ENCODE results near the gene TRIM2.
"Not testable (repeated sequence)": the region's sequence is repeated elsewhere in the genome, so short reads cannot be mapped to it uniquely, and the experiment has no call there.

Gene TRIM2

GRCh38 chr4:153185331-153185852 lies 18.9 kb upstream of the TRIM2 start:
- in situ Hi-C loops (cut with HindIII; ENCODE audit: low pct_ligation_motif_present, low pct_unique_long_range_greater_than_20kb, low sequenced_read_pairs), result no loop called here
- DNase-seq, result no peak

DNA sequence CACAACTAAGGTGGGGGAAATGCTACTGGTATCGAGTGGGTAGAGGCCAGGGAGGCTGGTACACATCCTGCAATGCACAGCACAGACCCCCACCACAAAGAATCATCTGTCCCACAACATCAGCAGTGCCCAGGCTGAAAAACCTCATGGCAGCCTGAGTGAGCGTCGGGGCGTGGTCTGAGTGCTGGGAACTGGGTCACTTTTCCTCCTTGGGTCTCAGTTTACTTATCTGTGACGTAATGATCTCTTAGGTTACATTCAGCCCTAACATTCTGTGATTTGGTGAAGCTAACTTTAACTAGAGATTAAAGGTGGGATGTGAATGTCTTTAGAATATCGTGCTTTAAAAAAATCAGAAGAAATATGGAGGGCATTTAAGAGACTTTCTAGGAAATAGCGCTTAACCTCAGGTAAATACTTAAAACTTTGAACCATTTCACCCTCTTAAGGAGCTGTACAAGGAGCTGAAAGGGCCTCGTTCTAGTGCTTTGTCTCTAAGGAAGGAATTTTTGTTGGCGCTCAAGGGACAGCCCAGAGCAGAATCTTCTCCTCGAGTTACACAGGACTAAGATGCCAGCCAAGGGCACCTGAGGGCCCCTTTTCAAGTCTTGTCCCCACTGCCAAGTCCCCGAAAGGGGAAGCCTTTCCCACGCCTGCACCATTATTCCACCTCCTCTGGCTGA lies 18.1 kb upstream of the TRIM2 start:
- DNase-seq, result no peak
- in situ Hi-C loops (cut with HindIII; ENCODE audit: low pct_ligation_motif_present, low pct_unique_long_range_greater_than_20kb, low sequenced_read_pairs), result no loop called here

- in situ Hi-C loops (cut with HindIII; ENCODE audit: low pct_ligation_motif_present, low pct_unique_long_range_greater_than_20kb, low sequenced_read_pairs), result no loop called here
- peak; percentile 63 for DNase-seq
These were observed 15.0 kb upstream of the TRIM2 start for GRCh38 chr4:153189016-153189801.

DNA sequence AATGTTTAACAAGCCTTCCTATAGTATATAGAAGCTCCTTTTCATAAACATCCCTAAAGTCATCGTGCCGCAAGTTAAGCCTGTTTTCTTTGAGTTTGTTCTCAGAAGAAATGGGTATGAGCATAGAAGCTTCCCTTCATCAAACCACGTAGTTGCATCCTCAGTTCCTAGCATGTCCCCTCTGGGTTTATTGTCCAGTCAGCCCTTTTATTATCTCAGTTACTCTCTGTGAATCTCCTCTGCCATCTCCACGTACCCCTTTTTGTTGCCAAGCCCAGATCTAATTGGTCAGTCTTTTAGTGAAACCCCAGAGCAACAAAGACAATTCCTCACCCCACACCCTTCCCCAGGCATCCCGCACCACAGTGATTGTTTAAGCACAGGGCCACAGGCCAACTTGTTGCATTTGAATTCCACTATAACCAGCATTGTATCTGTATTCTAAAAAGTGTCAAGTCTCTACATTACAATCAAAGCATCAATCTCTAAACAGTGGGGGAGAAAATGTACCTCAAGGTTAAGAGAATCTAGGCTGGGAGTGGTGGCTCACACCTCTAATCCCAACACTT lies 12.4 kb upstream of the TRIM2 start:
- in situ Hi-C loops (cut with HindIII; ENCODE audit: low pct_ligation_motif_present, low pct_unique_long_range_greater_than_20kb, low sequenced_read_pairs), result no loop called here
- DNase-seq, result no peak

- in situ Hi-C loops (cut with HindIII; ENCODE audit: low pct_ligation_motif_present, low pct_unique_long_range_greater_than_20kb, low sequenced_read_pairs), result no loop called here
- no peak for DNase-seq
These were observed 6.9 kb upstream of the TRIM2 start for GRCh38 chr4:153197301-153197700.

- in situ Hi-C loops (cut with HindIII; ENCODE audit: low pct_ligation_motif_present, low pct_unique_long_range_greater_than_20kb, low sequenced_read_pairs), result no loop called here
- DNase-seq, result no peak
These were observed 5.5 kb upstream of the TRIM2 start for GRCh38 chr4:153198719-153199118.

- DNase-seq; in situ Hi-C loops (cut with HindIII; ENCODE audit: low pct_ligation_motif_present, low pct_unique_long_range_greater_than_20kb, low sequenced_read_pairs): not testable (repeated sequence)
These were observed 497 bp upstream of the TRIM2 start for GRCh38 chr4:153203746-153204145.

DNA sequence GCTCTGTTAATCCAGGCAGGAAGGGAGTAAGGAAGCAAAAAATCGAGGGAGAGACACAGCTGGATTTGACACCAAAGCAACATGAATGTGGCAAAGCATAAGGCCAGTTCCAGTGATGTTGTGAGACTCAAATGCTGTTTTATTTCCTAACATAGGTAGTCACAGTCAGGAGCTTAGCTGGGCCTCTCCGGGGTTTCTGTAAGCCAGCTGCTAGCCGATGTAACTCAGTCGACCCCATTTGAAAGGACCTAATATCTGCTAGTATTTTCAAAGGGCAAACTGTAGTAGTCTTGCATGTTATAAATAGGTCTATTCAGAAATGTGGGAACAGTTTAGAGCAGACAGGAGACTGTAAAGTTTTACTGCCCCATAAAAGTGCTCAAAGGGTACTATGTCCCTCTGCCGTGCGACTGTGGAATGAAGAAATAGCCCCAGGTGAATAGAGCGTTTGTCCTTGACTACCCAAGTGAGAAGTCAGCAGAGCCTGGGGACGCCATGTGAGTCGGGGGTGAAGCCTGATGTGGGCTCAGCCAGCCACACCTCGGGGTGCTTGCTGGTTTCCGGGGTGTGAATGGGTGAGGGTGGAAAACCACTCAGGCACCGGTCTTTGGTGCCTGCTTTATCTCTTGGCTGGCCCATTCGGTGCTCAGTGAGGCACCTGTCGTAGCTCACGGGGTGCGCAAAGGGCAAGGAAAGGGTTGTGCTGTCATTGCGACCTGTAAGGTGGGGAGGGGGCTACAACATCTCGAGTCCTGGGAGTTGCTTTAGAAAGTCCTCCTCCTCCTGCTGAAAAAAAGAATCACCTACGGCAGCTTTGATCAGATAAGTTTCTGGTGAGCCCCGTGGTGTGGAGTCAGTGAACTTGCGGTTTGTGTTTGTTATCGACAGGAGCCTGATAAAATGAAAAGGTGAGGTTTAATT lies 745 bp downstream of the TRIM2 start:
- in situ Hi-C loops (cut with HindIII; ENCODE audit: low pct_ligation_motif_present, low pct_unique_long_range_greater_than_20kb, low sequenced_read_pairs), result no loop called here
- DNase-seq, result no peak

GRCh38 chr4:153205757-153206156 lies 1.5 kb downstream of the TRIM2 start:
- in situ Hi-C loops (cut with HindIII; ENCODE audit: low pct_ligation_motif_present, low pct_unique_long_range_greater_than_20kb, low sequenced_read_pairs), result no loop called here

DNA sequence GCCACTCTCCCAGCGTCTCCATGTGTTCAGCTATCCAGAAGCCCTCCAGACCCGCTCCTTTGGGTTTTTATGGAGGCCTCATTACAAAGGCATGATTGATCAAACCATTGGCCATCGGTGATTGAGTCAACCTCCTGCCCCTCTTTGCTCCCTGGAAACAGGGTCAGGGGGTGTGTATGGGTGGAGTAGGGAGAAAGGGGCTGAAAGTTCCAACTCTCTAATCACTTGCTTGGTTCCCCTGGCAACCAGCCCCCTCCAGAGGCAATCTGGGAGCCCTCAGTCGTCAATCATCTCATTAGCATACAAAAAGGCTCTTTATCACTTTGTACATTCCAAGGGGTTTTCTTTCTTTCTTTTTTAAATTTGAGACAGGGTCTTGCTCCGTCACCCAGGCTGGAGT lies 2.3 kb downstream of the TRIM2 start:
- DNase-seq, result no peak
- in situ Hi-C loops (cut with HindIII; ENCODE audit: low pct_ligation_motif_present, low pct_unique_long_range_greater_than_20kb, low sequenced_read_pairs), result no loop called here

More at GRCh38 chr4:153205757-153206156, 1.5 kb downstream of the TRIM2 start:
- no peak for DNase-seq

DNA sequence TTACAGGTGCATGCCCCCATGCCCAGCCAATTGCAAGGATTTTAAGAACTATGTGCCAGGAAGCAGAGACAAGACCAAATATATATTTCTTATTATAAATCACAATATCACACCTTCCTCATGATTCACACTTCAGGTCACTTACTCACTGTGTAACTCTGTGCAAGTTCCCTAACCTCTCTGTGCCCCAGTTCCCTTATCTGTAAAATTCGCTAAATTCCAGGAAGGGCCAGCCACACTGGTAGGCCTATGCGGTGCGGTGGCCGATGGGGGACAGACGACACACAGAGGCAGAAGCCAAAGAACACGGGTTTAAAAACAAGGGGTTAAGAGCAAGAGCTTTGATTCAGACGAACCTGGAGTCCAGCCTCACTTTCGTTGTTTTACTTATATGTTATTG lies 2.8 kb downstream of the TRIM2 start:
- DNase-seq, result no peak
- in situ Hi-C loops (cut with HindIII; ENCODE audit: low pct_ligation_motif_present, low pct_unique_long_range_greater_than_20kb, low sequenced_read_pairs), result no loop called here

DNA sequence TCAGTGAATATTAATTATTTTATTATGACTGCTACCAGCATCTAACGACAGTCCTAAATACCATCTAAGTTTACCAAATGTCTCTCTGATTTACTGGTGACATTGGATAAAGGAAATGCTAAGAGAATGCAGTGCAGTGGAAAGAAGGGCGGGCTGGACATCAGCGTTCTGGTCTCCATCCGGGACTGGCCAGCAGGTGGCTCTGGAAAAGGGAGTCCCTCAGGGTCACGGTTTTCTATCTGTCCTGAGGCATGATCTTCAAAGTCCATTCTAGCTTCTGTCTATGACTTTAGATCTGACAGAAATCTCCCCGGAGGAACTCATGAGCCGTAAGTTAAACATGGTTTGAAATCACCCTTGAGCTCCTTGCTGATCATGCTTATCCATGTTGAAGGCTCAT lies 3.3 kb downstream of the TRIM2 start:
- DNase-seq, result peak; percentile 33
- in situ Hi-C loops (cut with HindIII; ENCODE audit: low pct_ligation_motif_present, low pct_unique_long_range_greater_than_20kb, low sequenced_read_pairs), result no loop called here

GRCh38 chr4:153209410-153209809 lies 5.2 kb downstream of the TRIM2 start:
- DNase-seq, result no peak
- in situ Hi-C loops (cut with HindIII; ENCODE audit: low pct_ligation_motif_present, low pct_unique_long_range_greater_than_20kb, low sequenced_read_pairs), result no loop called here

DNA sequence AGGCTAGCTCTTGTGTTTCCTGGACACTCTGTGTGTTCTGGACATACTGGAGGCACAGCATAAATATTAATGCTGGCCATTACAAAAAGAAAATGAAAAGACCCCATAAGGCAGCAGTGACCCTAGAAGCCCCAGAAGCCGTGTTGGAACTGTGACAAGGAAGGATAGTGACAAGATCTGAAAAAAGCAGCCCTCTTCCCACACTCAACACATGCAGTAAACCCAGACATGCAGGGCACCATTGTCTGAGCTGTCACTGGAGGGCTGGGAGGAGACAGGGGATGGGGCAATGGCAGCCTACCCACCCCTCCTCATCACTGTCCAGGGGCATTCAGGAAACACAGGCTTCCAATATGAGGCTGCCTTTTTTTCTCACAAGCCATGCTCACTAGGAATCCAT lies 6.5 kb downstream of the TRIM2 start:
- in situ Hi-C loops (cut with HindIII; ENCODE audit: low pct_ligation_motif_present, low pct_unique_long_range_greater_than_20kb, low sequenced_read_pairs), result no loop called here
- DNase-seq, result no peak

DNA sequence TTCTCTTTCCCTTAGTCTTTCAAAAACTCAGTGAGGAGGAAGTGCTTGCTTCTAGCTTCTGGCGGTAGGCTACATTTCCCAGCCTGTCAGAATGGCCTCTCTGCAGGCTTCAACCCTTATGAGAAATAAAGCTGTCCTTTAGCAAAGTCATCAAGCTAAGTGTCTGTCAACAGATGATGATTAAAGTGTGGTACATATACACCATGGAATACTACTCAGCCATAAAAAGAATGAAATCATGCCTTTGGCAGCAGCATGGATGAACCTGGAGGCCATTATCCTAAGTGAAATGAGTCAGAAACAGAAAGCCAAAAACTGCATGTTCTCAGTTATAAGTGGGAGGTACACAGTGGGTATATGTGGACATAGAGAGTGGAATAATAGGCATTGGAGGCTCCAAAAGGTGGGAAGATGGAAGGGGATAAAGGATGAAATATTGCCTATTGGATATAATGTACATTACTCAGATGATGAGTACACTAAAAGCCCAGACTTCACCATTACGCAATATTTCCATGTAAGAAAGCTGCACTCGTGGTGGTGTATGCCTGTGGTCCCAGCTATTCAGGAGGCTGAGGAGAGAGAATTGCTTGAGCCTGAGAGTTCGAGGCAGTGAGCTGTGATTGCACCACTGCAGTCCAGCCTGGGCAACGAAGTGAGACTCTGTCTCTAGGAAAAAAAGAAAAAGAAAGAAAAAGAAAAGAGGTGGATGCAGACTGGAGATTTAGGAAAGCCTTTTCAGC lies 7.9 kb downstream of the TRIM2 start:
- in situ Hi-C loops (cut with HindIII; ENCODE audit: low pct_ligation_motif_present, low pct_unique_long_range_greater_than_20kb, low sequenced_read_pairs), result no loop called here

DNA sequence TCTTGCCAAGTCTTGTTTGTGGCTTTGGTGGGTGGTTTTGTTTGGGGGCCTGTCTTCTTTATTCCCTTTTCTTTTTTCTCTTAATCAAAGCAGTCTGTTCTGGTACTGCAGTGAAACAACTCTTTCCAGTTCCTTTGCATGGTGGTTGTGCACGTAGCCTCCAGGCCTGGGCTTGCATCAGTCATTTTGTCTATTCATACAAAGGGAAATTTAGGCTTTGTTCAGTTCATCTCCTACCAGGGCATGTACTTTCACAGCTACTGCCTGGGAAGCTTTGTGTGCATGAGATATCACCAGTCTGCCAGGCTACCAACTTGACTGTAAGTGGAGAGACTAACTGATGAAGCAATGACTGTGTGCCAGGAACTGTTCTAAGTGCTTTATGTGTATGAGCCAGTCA lies 8.5 kb downstream of the TRIM2 start:
- in situ Hi-C loops (cut with HindIII; ENCODE audit: low pct_ligation_motif_present, low pct_unique_long_range_greater_than_20kb, low sequenced_read_pairs), result no loop called here
- DNase-seq, result no peak

More for the DNA sequence above, 7.9 kb downstream of the TRIM2 start:
- DNase-seq, result no peak

- in situ Hi-C loops (cut with HindIII; ENCODE audit: low pct_ligation_motif_present, low pct_unique_long_range_greater_than_20kb, low sequenced_read_pairs), result no loop called here
- DNase-seq, result no peak
These were observed 11.7 kb downstream of the TRIM2 start for GRCh38 chr4:153215921-153216320.

DNA sequence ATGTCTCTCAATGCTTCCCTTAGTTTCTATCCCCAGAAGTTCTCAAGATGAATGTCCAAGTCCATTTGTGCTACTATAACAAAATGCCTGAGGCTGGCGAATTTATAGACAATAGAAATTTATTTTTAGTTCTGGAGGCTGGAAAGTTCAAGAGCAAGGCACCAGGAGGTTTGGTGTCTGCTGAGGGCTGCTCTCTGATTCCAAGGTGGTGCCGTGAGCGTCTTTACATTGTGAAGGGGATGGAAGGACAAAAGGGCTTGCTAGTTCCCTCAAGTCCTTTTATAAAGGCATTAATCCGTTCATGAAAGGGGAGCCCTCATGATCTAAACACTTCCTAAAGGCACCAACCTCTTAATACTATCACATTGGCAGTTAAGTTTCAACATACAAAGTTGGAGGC lies 12.3 kb downstream of the TRIM2 start:
- in situ Hi-C loops (cut with HindIII; ENCODE audit: low pct_ligation_motif_present, low pct_unique_long_range_greater_than_20kb, low sequenced_read_pairs), result no loop called here
- no peak for DNase-seq

Data from ACHN (cell line).